Gastrocnemius medialis (tissue), 4 donors: ENCODE results near the gene SRGAP3. TPM values are rescaled to one million over a fixed set of nuclear protein-coding genes. Genes with fewer than 3 reads are reported as not detected.

Source experiments
- ATAC-seq, 2 donors: fragments of 150-250 bp; one replicate each; pipeline ENCODE4 v1.9.1; 2016
- DNase-seq, 2 donors: peaks; one replicate each; pipeline ENCODE4 v3.0.0-alpha.2; 2019
- H3K27ac ChIP-seq, 4 donors: fragments of 200-600 bp; sonication (generic); 1 replicate in 1 of 4; 2 replicates in 3 of 4; pipeline ENCODE4 v1.5.1; 2016 to 2018; ENCODE audit warnings: mild to moderate bottlenecking in 2 of 4, moderate library complexity in 1 of 4
- H3K27me3 ChIP-seq, 3 donors: fragments of 200-600 bp; sonication (generic) in 2 of 3; 1 replicate in 1 of 3; 2 replicates in 2 of 3; pipeline versions ENCODE4 v1.5.1 to v1.6.0; 2016 to 2019; ENCODE audit warnings: mild to moderate bottlenecking in 1 of 3, moderate library complexity in 1 of 3
- H3K36me3 ChIP-seq, 2 donors: fragments of 200-600 bp; sonication (generic) in 1 of 2; one replicate each; pipeline ENCODE4 v1.5.1; 2017 to 2018
- H3K4me1 ChIP-seq, 2 donors: fragments of 200-600 bp; sonication (generic) in 1 of 2; one replicate each; pipeline ENCODE4 v1.5.1; 2016 to 2017; ENCODE audit warnings: mild to moderate bottlenecking in 2 of 2
- H3K4me3 ChIP-seq, 4 donors: fragments of 200-600 bp; sonication (generic) in 3 of 4; 1 replicate in 1 of 4; 2 replicates in 3 of 4; pipeline ENCODE4 v1.5.1; 2016 to 2019; ENCODE audit warnings: mild to moderate bottlenecking in 2 of 4
- H3K9me3 ChIP-seq, 3 donors: fragments of 200-600 bp; sonication (generic) in 2 of 3; 1 replicate in 1 of 3; 2 replicates in 2 of 3; pipeline ENCODE4 v1.5.1; 2016 to 2019
- CTCF ChIP-seq, 5 experiments: fragments of 450-650 bp in 3 of 5; fragments of 200-600 bp in 2 of 5; sonication (generic) in 2 of 5; IDR thresholded peaks in 4 of 5; conservative IDR thresholded peaks in 1 of 5; 1 replicate in 4 of 5; 2 replicates in 1 of 5; pipeline ENCODE4 v1.5.1; 2016 to 2019; ENCODE audit warnings: antibody characterized with exemption in 5 of 5, mild to moderate bottlenecking in 3 of 5, moderate library complexity in 3 of 5
- POLR2A ChIP-seq, 2 donors: fragments of 450-650 bp; IDR thresholded peaks; one replicate each; pipeline ENCODE4 v1.6.1; 2017; ENCODE audit warnings: antibody characterized with exemption in 2 of 2, mild to moderate bottlenecking in 2 of 2, moderate library complexity in 2 of 2
- in situ Hi-C, 4 donors: fragments of 200-750 bp; cut with MboI; loops; one replicate each; pipeline versions ENCODE4 v1.15.0 to v1.8.0; 2017; ENCODE audit warnings: low sequenced_read_pairs in 4 of 4
- intact Hi-C: fragments of 100-400 bp; cut with DNase I; formaldehyde crosslinking; loops from one replicate; pipeline ENCODE4 v1.15.1; 2023; ENCODE audit warnings: low total_unique reads
- total RNA-seq, 4 donors: library from RNA; depleted of rRNA; stranded (reverse); fragments of >200 nt; gene quantifications; one replicate each; pipeline versions ENCODE4 v1.1.0 to v1.2.3, GENCODE V29; 2016

SRGAP3 gene
- total RNA-seq, 4 donors from 2014 or later, result 1.3 to 2.3 (median 1.8) TPM

GRCh38 chr3:8987645-8988383, 261.6 kb downstream of the SRGAP3 start:
- in situ Hi-C loops (loop anchor here in 1 of 4 donors (10.0 kb wide), 1 partner anchor 77 kb away; no protein-coding TSS in a partner anchor), intact Hi-C loops (loop anchor here (1.0 kb wide), 2 partner anchors 79 to 314 kb away; no protein-coding TSS in a partner anchor)
- H3K9me3 ChIP-seq, result no peaks in the 10 kb centered on the region
- H3K27ac ChIP-seq, result no peak overlapping the region
- TF ChIP-seq POLR2A (IDR thresholded peaks at IDR 0.05) (no peak), CTCF (IDR thresholded peaks at IDR 0.05 in 4 of 5, conservative IDR thresholded peaks at IDR 0.05 in 1 of 5) (peak; percentile 60 to 83 (median 74))
- ATAC-seq (peak; percentile 55 to 76), DNase-seq (peak in 1 of 2 donors; percentile 51)
- no peak overlapping the region for H3K4me3 ChIP-seq
- H3K27me3 ChIP-seq, result no peaks in the 10 kb centered on the region
- no peaks in the 10 kb centered on the region for H3K36me3 ChIP-seq
- H3K4me1 ChIP-seq, result no peaks in the 10 kb centered on the region

- in situ Hi-C loops (loop anchor here in 1 of 4 donors (10.0 kb wide), 1 partner anchor 78 kb away; no protein-coding TSS in a partner anchor), intact Hi-C loops (no loop called here)
- H3K36me3 ChIP-seq, result no peaks in the 10 kb centered on the region
- no peaks in the 10 kb centered on the region for H3K9me3 ChIP-seq
- TF ChIP-seq CTCF (IDR thresholded peaks at IDR 0.05 in 4 of 5, conservative IDR thresholded peaks at IDR 0.05 in 1 of 5) (no peak), POLR2A (IDR thresholded peaks at IDR 0.05) (no peak)
- no peaks in the 10 kb centered on the region for H3K4me1 ChIP-seq
- no peak for DNase-seq
- no peak for ATAC-seq
- H3K4me3 ChIP-seq, result no peak overlapping the region
- no peak overlapping the region for H3K27ac ChIP-seq
- no peaks in the 10 kb centered on the region for H3K27me3 ChIP-seq
Observed at GRCh38 chr3:8987226-8987625, 262.2 kb downstream of the SRGAP3 start.

GRCh38 chr3:8986741-8987140, 262.7 kb downstream of the SRGAP3 start:
- DNase-seq (no peak), ATAC-seq (no peak)
- TF ChIP-seq CTCF (IDR thresholded peaks at IDR 0.05 in 4 of 5, conservative IDR thresholded peaks at IDR 0.05 in 1 of 5), result no peak
- TF ChIP-seq POLR2A (IDR thresholded peaks at IDR 0.05), result no peak
- in situ Hi-C loops, result loop anchor here in 1 of 4 donors (10.0 kb wide), 1 partner anchor 78 kb away; no protein-coding TSS in a partner anchor
- H3K36me3 ChIP-seq, result no peaks in the 10 kb centered on the region
- H3K27me3 ChIP-seq, result no peaks in the 10 kb centered on the region
- H3K9me3 ChIP-seq, result no peaks in the 10 kb centered on the region
- intact Hi-C loops, result no loop called here
- H3K27ac ChIP-seq, result no peak overlapping the region
- H3K4me3 ChIP-seq, result no peak overlapping the region
- H3K4me1 ChIP-seq, result no peaks in the 10 kb centered on the region

- no peaks in the 10 kb centered on the region for H3K4me1 ChIP-seq
- H3K27ac ChIP-seq, result no peak overlapping the region
- H3K36me3 ChIP-seq, result no peaks in the 10 kb centered on the region
- DNase-seq (no peak), ATAC-seq (no peak)
- intact Hi-C loops (no loop called here), in situ Hi-C loops (loop anchor here in 1 of 4 donors (10.0 kb wide), 1 partner anchor 79 kb away; no protein-coding TSS in a partner anchor)
- TF ChIP-seq POLR2A (IDR thresholded peaks at IDR 0.05), result no peak
- no peak for TF ChIP-seq CTCF (IDR thresholded peaks at IDR 0.05 in 4 of 5, conservative IDR thresholded peaks at IDR 0.05 in 1 of 5)
- H3K9me3 ChIP-seq, result no peaks in the 10 kb centered on the region
- no peaks in the 10 kb centered on the region for H3K27me3 ChIP-seq
- no peak overlapping the region for H3K4me3 ChIP-seq
Observed at GRCh38 chr3:8985876-8986275, 263.6 kb downstream of the SRGAP3 start.
